Thoracic aorta endothelial cell (primary cell): ENCODE results near the gene LHB. TPM values are rescaled to one million over a fixed set of nuclear protein-coding genes. Genes with fewer than 3 reads are reported as not detected.

ENCODE experiments used
- small RNA-seq: library from RNA; depleted of rRNA; stranded (forward); fragments of <200 nt; gene quantifications from one replicate; pipeline ENCODE3, GENCODE V24; 2012
- total RNA-seq: library from RNA; depleted of rRNA; stranded (reverse); fragments of >200 nt; gene quantifications from 2 replicates; pipeline ENCODE4 v1.2.3, GENCODE V29; 2012

LHB gene
- total RNA-seq: not detected in 2 replicates

GRCh38 chr19:49017041-49017665, at the start of gene LHB:
LHB (minus strand) TSS chr19:49017091; CDS start chr19:49017081, 10 bp downstream.

GRCh38 chr19:49064768-49065611, 48.1 kb upstream of the LHB start, which contains the start of gene NTF4:
NTF4 (minus strand) TSS chr19:49064818; CDS start chr19:49061997, 2,821 bp downstream.

GRCh38 chr19:49057636-49058234, 40.8 kb upstream of the LHB start, which contains the start of gene CGB7:
CGB7 (minus strand) TSS chr19:49057749; CDS start chr19:49055375, 2,374 bp downstream.

GRCh38 chr19:49049011-49049410, 32.1 kb upstream of the LHB start, which contains the start of gene CGB8:
CGB8 (minus strand) TSS chr19:49049111; CDS start chr19:49048739, 372 bp downstream.

GRCh38 chr19:49043548-49043947, 26.7 kb upstream of the LHB start, which contains the start of gene CGB5:
CGB5 (plus strand) TSS chr19:49043848; CDS start chr19:49044210, 362 bp downstream.

GRCh38 chr19:49036815-49037214, 19.9 kb upstream of the LHB start, which contains the start of gene CGB1:
CGB1 (minus strand) TSS chr19:49036895; CDS start chr19:49036711, 184 bp downstream.

GRCh38 chr19:49031642-49032301, 14.9 kb upstream of the LHB start, which contains the start of gene CGB2:
CGB2 (plus strand) TSS chr19:49031890; CDS start chr19:49032096, 206 bp downstream.

GRCh38 chr19:49024233-49024632, 7.3 kb upstream of the LHB start, which contains the start of gene CGB3:
CGB3 (minus strand) TSS chr19:49024333; CDS start chr19:49023971, 362 bp downstream.

GRCh38 chr19:48993175-48994034, 23.5 kb downstream of the LHB start, which contains the start of the genes GYS1 and RUVBL2:
GYS1 (minus strand) TSS chr19:48993309; CDS start chr19:48993112, 197 bp downstream.
RUVBL2 (plus strand) TSS chr19:48993887; CDS start chr19:48993912, 25 bp downstream.

Small RNAs within 50 kb of the gene (small RNA-seq; reads per million reads assigned to genes)
- not detected for gene MIR6798

Other genes with a start within 250 kb of the LHB start
- 34.8 and 44.5 TPM in 2 replicates for gene BCAT2, start 206.1 kb downstream of the LHB start, total RNA-seq
- 2.7 and 6.2 TPM in 2 replicates for gene HSD17B14, start 180.6 kb downstream of the LHB start, total RNA-seq
- 4.4 and 5.6 TPM in 2 replicates for gene PLEKHA4, start 148.5 kb downstream of the LHB start, total RNA-seq
- gene PPP1R15A, start 144.7 kb downstream of the LHB start, total RNA-seq: 35.7 and 43.0 TPM in 2 replicates
- 0.40 TPM in 1 of 2 replicates, not detected in the other for gene TULP2, start 118.3 kb downstream of the LHB start, total RNA-seq
- 193 and 203 TPM in 2 replicates for gene NUCB1, start 116.8 kb downstream of the LHB start, total RNA-seq
- not detected in 2 replicates for gene DHDH, start 83.4 kb downstream of the LHB start, total RNA-seq
- gene BAX, start 62.2 kb downstream of the LHB start, total RNA-seq: 81.7 and 89.2 TPM in 2 replicates
- 1,330 and 1,646 TPM in 2 replicates for gene FTL, start 51.8 kb downstream of the LHB start, total RNA-seq
- gene GYS1, start 23.8 kb downstream of the LHB start, total RNA-seq: 45.9 and 46.9 TPM in 2 replicates
- 152 and 220 TPM in 2 replicates for gene RUVBL2, start 23.2 kb downstream of the LHB start, total RNA-seq
- not detected in 2 replicates for gene CGB3, start 7.2 kb upstream of the LHB start, total RNA-seq
- not detected in 2 replicates for gene CGB2, start 14.8 kb upstream of the LHB start, total RNA-seq
- not detected in 2 replicates for gene CGB1, start 19.8 kb upstream of the LHB start, total RNA-seq
- gene CGB5, start 26.8 kb upstream of the LHB start, total RNA-seq: 0.22 TPM in 1 of 2 replicates, not detected in the other
- not detected in 2 replicates for gene CGB8, start 32.0 kb upstream of the LHB start, total RNA-seq
- 0.13 and 0.29 TPM in 2 replicates for gene CGB7, start 40.7 kb upstream of the LHB start, total RNA-seq
- gene NTF4, start 47.7 kb upstream of the LHB start, total RNA-seq: not detected in 2 replicates
- gene KCNA7, start 55.6 kb upstream of the LHB start, total RNA-seq: not detected in 2 replicates
- gene SNRNP70, start 68.4 kb upstream of the LHB start, total RNA-seq: 169 and 205 TPM in 2 replicates
- gene LIN7B, start 97.3 kb upstream of the LHB start, total RNA-seq: 0.93 and 1.1 TPM in 2 replicates
- 0.80 and 0.93 TPM in 2 replicates for gene C19orf73, start 102.1 kb upstream of the LHB start, total RNA-seq
- 1.7 and 3.2 TPM in 2 replicates for gene PPFIA3, start 102.5 kb upstream of the LHB start, total RNA-seq
- not detected in 2 replicates for gene HRC, start 138.3 kb upstream of the LHB start, total RNA-seq
- gene TRPM4, start 140.7 kb upstream of the LHB start, total RNA-seq: 14.1 and 16.5 TPM in 2 replicates